ENCODE results near the gene EPN3. TPM values are rescaled to one million over a fixed set of nuclear protein-coding genes. Genes with fewer than 3 reads are reported as not detected.

EPN3 gene
- total RNA-seq, 1 donor from 2014 or later = 21.9 TPM

DNA sequence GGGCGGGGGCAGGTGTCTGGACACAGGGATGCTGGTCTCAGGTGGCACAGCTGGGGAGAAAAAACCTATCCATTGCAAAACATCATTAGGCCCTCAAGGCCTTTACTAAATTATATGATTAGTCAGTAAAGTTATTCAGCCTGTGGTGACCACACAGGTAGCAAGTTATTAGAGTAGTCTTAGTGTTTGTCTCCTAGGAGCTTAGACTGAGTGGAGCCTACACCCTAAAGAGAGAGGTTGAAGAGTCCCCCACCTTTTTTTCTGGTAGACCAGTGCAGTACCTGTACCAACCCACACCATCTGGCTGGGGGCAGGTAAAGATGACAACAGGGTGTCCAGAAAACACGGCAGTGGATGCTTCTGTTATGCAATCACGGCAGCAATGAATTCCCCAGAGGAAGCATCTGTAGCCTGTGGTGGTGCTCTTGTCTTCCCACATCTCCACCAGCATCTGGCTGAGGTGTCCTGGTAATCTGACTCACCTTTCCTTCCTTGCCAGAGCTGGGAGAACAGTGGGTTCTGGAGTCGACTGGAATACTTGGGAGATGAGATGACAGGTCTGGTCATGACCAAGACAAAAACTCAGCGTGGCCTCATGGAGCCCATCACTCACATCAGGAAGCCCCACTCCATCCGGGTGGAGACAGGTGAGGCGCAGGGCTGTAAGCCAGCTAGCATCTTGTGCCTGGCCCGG lies 13.2 kb upstream of the EPN3 start:
- H3K27ac ChIP-seq = no peak overlapping the region
- no peak overlapping the region for H3K4me3 ChIP-seq
- no peak for TF ChIP-seq POLR2A (IDR thresholded peaks at IDR 0.05)
- no peak for TF ChIP-seq CTCF (IDR thresholded peaks at IDR 0.05)
- no peak for TF ChIP-seq POLR2AphosphoS5 (IDR thresholded peaks at IDR 0.05; ENCODE audit: insufficient read depth in 1 of 2, low read depth in 1 of 2)
- no peaks in the 10 kb centered on the region for H3K9me3 ChIP-seq
- no peaks in the 10 kb centered on the region for H3K27me3 ChIP-seq
- no peaks in the 10 kb centered on the region for H3K36me3 ChIP-seq
- H3K4me1 ChIP-seq = peaks cover 8% of the 10 kb centered on the region
- DNase-seq (ENCODE audit: extremely low spot score in 2 of 2) = no peak
- intact Hi-C loops (cut with DNase I) = no loop called here

GRCh38 chr17:50520483-50520882 lies 12.1 kb upstream of the EPN3 start:
- DNase-seq (ENCODE audit: extremely low spot score in 2 of 2) = no peak
- intact Hi-C loops (cut with DNase I) = no loop called here
- peaks cover under 1% of the 10 kb centered on the region for H3K4me1 ChIP-seq
- H3K36me3 ChIP-seq = no peaks in the 10 kb centered on the region
- H3K4me3 ChIP-seq = no peak overlapping the region
- H3K27me3 ChIP-seq = no peaks in the 10 kb centered on the region
- H3K9me3 ChIP-seq = no peaks in the 10 kb centered on the region
- TF ChIP-seq POLR2AphosphoS5 (IDR thresholded peaks at IDR 0.05; ENCODE audit: insufficient read depth in 1 of 2, low read depth in 1 of 2) = no peak
- no peak for TF ChIP-seq CTCF (IDR thresholded peaks at IDR 0.05)
- no peak for TF ChIP-seq POLR2A (IDR thresholded peaks at IDR 0.05)
- H3K27ac ChIP-seq = no peak overlapping the region

DNA sequence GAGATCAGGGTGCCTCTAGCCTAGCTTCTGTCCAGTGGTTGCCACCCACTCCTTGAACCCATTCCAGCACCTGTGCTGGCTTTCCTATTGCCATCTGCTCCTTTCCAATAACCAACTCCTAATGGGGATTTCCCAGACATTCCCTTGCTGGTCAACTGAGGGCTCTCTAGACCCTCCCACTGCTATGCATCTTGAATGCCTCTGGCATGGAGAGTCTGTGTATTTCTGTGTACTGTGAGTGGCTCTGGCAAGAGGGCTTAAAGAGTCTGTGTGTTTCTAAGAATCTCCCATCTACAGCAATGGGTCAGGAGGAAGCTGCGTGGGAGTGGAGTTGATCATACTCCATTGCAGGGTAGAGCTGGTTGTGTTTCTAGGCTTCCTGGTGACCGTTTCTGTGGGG lies 11.0 kb upstream of the EPN3 start:
- no peak for TF ChIP-seq POLR2A (IDR thresholded peaks at IDR 0.05)
- no peak for TF ChIP-seq POLR2AphosphoS5 (IDR thresholded peaks at IDR 0.05; ENCODE audit: insufficient read depth in 1 of 2, low read depth in 1 of 2)
- TF ChIP-seq CTCF (IDR thresholded peaks at IDR 0.05) = no peak
- no peak overlapping the region for H3K27ac ChIP-seq
- intact Hi-C loops (cut with DNase I) = no loop called here
- DNase-seq (ENCODE audit: extremely low spot score in 2 of 2) = no peak
- H3K9me3 ChIP-seq = no peaks in the 10 kb centered on the region
- H3K4me1 ChIP-seq = no peaks in the 10 kb centered on the region
- H3K27me3 ChIP-seq = no peaks in the 10 kb centered on the region
- H3K4me3 ChIP-seq = no peak overlapping the region
- H3K36me3 ChIP-seq = no peaks in the 10 kb centered on the region

- Histone ChIP-seq H3K9me3 (no peaks in the 10 kb centered on the region), H3K27me3 (no peaks in the 10 kb centered on the region), H3K27ac (no peak overlapping the region), H3K4me3 (no peak overlapping the region), H3K4me1 (no peaks in the 10 kb centered on the region), H3K36me3 (no peaks in the 10 kb centered on the region)
- DNase-seq (ENCODE audit: extremely low spot score in 2 of 2) = no peak
- TF ChIP-seq CTCF (IDR thresholded peaks at IDR 0.05) (no peak), POLR2AphosphoS5 (IDR thresholded peaks at IDR 0.05; ENCODE audit: insufficient read depth in 1 of 2, low read depth in 1 of 2) (no peak), POLR2A (IDR thresholded peaks at IDR 0.05) (no peak)
- intact Hi-C loops (cut with DNase I) = no loop called here
Observed at GRCh38 chr17:50522766-50523165, 9.8 kb upstream of the EPN3 start.

- intact Hi-C loops (cut with DNase I) = no loop called here
- Histone ChIP-seq H3K4me3 (no peak overlapping the region), H3K27ac (no peak overlapping the region), H3K9me3 (no peaks in the 10 kb centered on the region), H3K4me1 (no peaks in the 10 kb centered on the region), H3K36me3 (no peaks in the 10 kb centered on the region), H3K27me3 (no peaks in the 10 kb centered on the region)
- no peak for DNase-seq (ENCODE audit: extremely low spot score in 2 of 2)
- no peak for TF ChIP-seq POLR2AphosphoS5 (IDR thresholded peaks at IDR 0.05; ENCODE audit: insufficient read depth in 1 of 2, low read depth in 1 of 2)
- TF ChIP-seq POLR2A (IDR thresholded peaks at IDR 0.05) = no peak
- TF ChIP-seq CTCF (IDR thresholded peaks at IDR 0.05) = no peak
Observed at GRCh38 chr17:50523208-50523607, 9.3 kb upstream of the EPN3 start.
